Uterus (tissue), 4 donors: Measurements from ENCODE around the gene DNASE1L3. TPM values are rescaled to one million over a fixed set of nuclear protein-coding genes. Genes with fewer than 3 reads are reported as not detected.

Experiments
- DNase-seq, 2 donors: peaks; one replicate each; pipeline ENCODE4 v3.0.0-alpha.2; 2019 to 2020
- H3K27ac ChIP-seq, 2 donors: fragments of 200-600 bp; sonication (generic); 1 replicate in 1 of 2; 2 replicates in 1 of 2; pipeline ENCODE4 v1.5.1; 2016 to 2018
- H3K27me3 ChIP-seq, 2 donors: fragments of 200-600 bp; sonication (generic); one replicate each; pipeline ENCODE4 v1.5.1; 2018 to 2019; ENCODE audit warnings: control low read depth in 1 of 2
- H3K36me3 ChIP-seq, 2 donors: fragments of 200-600 bp; sonication (generic); one replicate each; pipeline ENCODE4 v1.5.1; 2019; ENCODE audit warnings: control low read depth in 1 of 2
- H3K4me1 ChIP-seq, 2 donors: fragments of 200-600 bp; sonication (generic); one replicate each; pipeline ENCODE4 v1.5.1; 2018 to 2019; ENCODE audit warnings: control low read depth in 1 of 2
- H3K4me3 ChIP-seq, 2 donors: fragments of 200-600 bp; sonication (generic); 1 replicate in 1 of 2; 2 replicates in 1 of 2; pipeline ENCODE4 v1.5.1; 2018 to 2019; ENCODE audit warnings: mild to moderate bottlenecking in 1 of 2
- H3K9me3 ChIP-seq, 2 donors: fragments of 200-600 bp; sonication (generic); one replicate each; pipeline ENCODE4 v1.5.1; 2019; ENCODE audit warnings: control low read depth in 1 of 2
- CTCF ChIP-seq, 4 experiments: fragments of 200-600 bp in 2 of 4; fragments of 450-650 bp in 2 of 4; sonication (generic) in 2 of 4; IDR thresholded peaks; one replicate each; pipeline ENCODE4 v1.5.1; 2016 to 2019; ENCODE audit warnings: antibody characterized with exemption in 4 of 4, mild to moderate bottlenecking in 2 of 4, moderate library complexity in 1 of 4
- POLR2A ChIP-seq, 2 donors: fragments of 450-650 bp; IDR thresholded peaks; one replicate each; pipeline ENCODE4 v1.6.1; 2016; ENCODE audit warnings: antibody characterized with exemption in 2 of 2, mild to moderate bottlenecking in 1 of 2, moderate library complexity in 1 of 2
- intact Hi-C: fragments of 100-400 bp; cut with DNase I; formaldehyde crosslinking; loops from one replicate; pipeline ENCODE4 v1.15.1; 2023; ENCODE audit warnings: low total_unique reads
- total RNA-seq, 4 donors: library from RNA; depleted of rRNA in 3 of 4; stranded (reverse); fragments of >200 nt in 3 of 4; gene quantifications; one replicate each; pipeline versions ENCODE4 v1.1.0 to v1.2.4, GENCODE V29; 2014 to 2023
- donor health status: DM: yes; HTN: yes; CAD: no.

DNASE1L3 gene
- total RNA-seq, 4 donors from 2014 or later: 0.77 to 3.2 (median 2.4) TPM

- Histone ChIP-seq H3K27me3 (no peaks in the 10 kb centered on the region), H3K4me1 (peaks cover 2 to 6% of the 10 kb centered on the region in 2 donors), H3K27ac (peak overlapping the region; percentile 62 to 67), H3K4me3 (no peak overlapping the region), H3K9me3 (no peaks in the 10 kb centered on the region), H3K36me3 (no peaks in the 10 kb centered on the region)
- no peak for TF ChIP-seq POLR2A (IDR thresholded peaks at IDR 0.05)
- TF ChIP-seq CTCF (IDR thresholded peaks at IDR 0.05): no peak
- DNase-seq: no peak
- intact Hi-C loops: no loop called here
Observed at GRCh38 chr3:58158442-58159153, 52.2 kb downstream of the DNASE1L3 start.

- intact Hi-C loops: no loop called here
- Histone ChIP-seq H3K4me1 (peaks cover 0 to 6% of the 10 kb centered on the region in 2 donors), H3K9me3 (no peaks in the 10 kb centered on the region), H3K27me3 (no peaks in the 10 kb centered on the region), H3K36me3 (no peaks in the 10 kb centered on the region), H3K27ac (peak overlapping the region; percentile 62 to 67), H3K4me3 (no peak overlapping the region)
- TF ChIP-seq CTCF (IDR thresholded peaks at IDR 0.05): no peak
- DNase-seq: no peak
Observed at GRCh38 chr3:58157700-58158099, 53.1 kb downstream of the DNASE1L3 start.

GRCh38 chr3:58155838-58156237 lies 54.9 kb downstream of the DNASE1L3 start:
- peak overlapping the region; percentile 62 to 67 for H3K27ac ChIP-seq
- no peak overlapping the region for H3K4me3 ChIP-seq
- no peaks in the 10 kb centered on the region for H3K27me3 ChIP-seq
- DNase-seq: no peak
- intact Hi-C loops: no loop called here
- no peaks in the 10 kb centered on the region for H3K4me1 ChIP-seq
- no peak for TF ChIP-seq POLR2A (IDR thresholded peaks at IDR 0.05)
- TF ChIP-seq CTCF (IDR thresholded peaks at IDR 0.05): no peak
- H3K36me3 ChIP-seq: no peaks in the 10 kb centered on the region
- H3K9me3 ChIP-seq: no peaks in the 10 kb centered on the region

- TF ChIP-seq POLR2A (IDR thresholded peaks at IDR 0.05) (no peak), CTCF (IDR thresholded peaks at IDR 0.05) (no peak)
- Histone ChIP-seq H3K4me1 (no peaks in the 10 kb centered on the region), H3K9me3 (no peaks in the 10 kb centered on the region), H3K4me3 (no peak overlapping the region), H3K27ac (peak overlapping the region; percentile 62 to 67), H3K36me3 (no peaks in the 10 kb centered on the region), H3K27me3 (no peaks in the 10 kb centered on the region)
- intact Hi-C loops: no loop called here
- DNase-seq: no peak
Observed at GRCh38 chr3:58154626-58155449, 55.9 kb downstream of the DNASE1L3 start.

- no peaks in the 10 kb centered on the region for H3K36me3 ChIP-seq
- intact Hi-C loops: no loop called here
- TF ChIP-seq CTCF (IDR thresholded peaks at IDR 0.05): no peak
- no peak for TF ChIP-seq POLR2A (IDR thresholded peaks at IDR 0.05)
- H3K27ac ChIP-seq: no peak overlapping the region
- H3K4me1 ChIP-seq: no peaks in the 10 kb centered on the region
- H3K27me3 ChIP-seq: no peaks in the 10 kb centered on the region
- no peak for DNase-seq
- H3K4me3 ChIP-seq: no peak overlapping the region
- no peaks in the 10 kb centered on the region for H3K9me3 ChIP-seq
Observed at GRCh38 chr3:58153371-58153770, 57.4 kb downstream of the DNASE1L3 start.
